K562 (cell line): ENCODE data around the gene TUBD1. TPM values are rescaled to one million over a fixed set of nuclear protein-coding genes. Genes with fewer than 3 reads are reported as not detected.

Experiments used
- DMBX1 ChIP-seq: fragments of 250-450 bp; sonication (Bioruptor Pico); IDR thresholded peaks from 2 replicates; pipeline ENCODE4 v1.8.0; 2022; ENCODE audit warnings: inconsistent platforms, mild to moderate bottlenecking, moderate library complexity, borderline replicate concordance
- E2F3 ChIP-seq: fragments of 250-450 bp; sonication (Bioruptor Pico); IDR thresholded peaks from 2 replicates; pipeline ENCODE4 v1.4.0; 2020; ENCODE audit warnings: mild to moderate bottlenecking
- KAT8 ChIP-seq: fragments of 450-650 bp; IDR thresholded peaks from 2 replicates; pipeline ENCODE4 v1.6.1; 2016; ENCODE audit warnings: low read depth, mild to moderate bottlenecking
- polyA plus RNA-seq, 8 experiments: library from polyadenylated mRNA; depleted of rRNA in 4 of 8; stranded (reverse) in 5 of 8; unstranded in 3 of 8; fragments of >200 nt; fragmentation: Nextera tagmentation in 2 of 8; fragmentation: Illumina TruSeq in 1 of 8; extraction: Ambion mirVana in 2 of 8; extraction: Trizol in 1 of 8; gene quantifications; 2 replicates each; pipeline versions ENCODE4 v1.2.1 to v1.2.3, GENCODE V29; 2011 to 2014; ENCODE audit warnings: inconsistent platforms in 1 of 8, missing spikeins in 1 of 8
- total RNA-seq, 7 experiments: library from RNA; depleted of rRNA in 6 of 7; stranded (reverse); fragments of >200 nt in 6 of 7; fragmentation: Illumina TruSeq in 2 of 7; extraction: Trizol in 2 of 7; gene quantifications; 2 replicates each; pipeline versions ENCODE4 v1.2.1 to v1.2.3, GENCODE V29; 2011 to 2021; ENCODE audit warnings: low replicate concordance in 1 of 7
- TF ChIP-seq, protein P1 (sequence below), 3 experiments: fragments of 200-800 bp in 1 of 3; fragments of 250-450 bp in 1 of 3; fragments of 450-650 bp in 1 of 3; sonication (Bioruptor Pico) in 1 of 3; sonication (Bioruptor generic) in 1 of 3; formaldehyde crosslinking in 1 of 3; IDR thresholded peaks; 2 replicates each; pipeline versions ENCODE4 v1.6.1 to v1.8.0; 2016 to 2022; ENCODE audit warnings: mild to moderate bottlenecking in 2 of 3, missing genetic modification characterization in 2 of 3, missing compliant biosample characterization in 1 of 3, moderate library complexity in 1 of 3
- TF ChIP-seq, protein P2 (sequence below): fragments of 450-650 bp; IDR thresholded peaks from 2 replicates; pipeline ENCODE4 v1.6.1; 2016; ENCODE audit warnings: mild to moderate bottlenecking, moderate library complexity
- TF ChIP-seq, protein P3 (sequence below): fragments of 450-650 bp; formaldehyde crosslinking; IDR thresholded peaks from 2 replicates; pipeline ENCODE4 v1.4.0; 2020; ENCODE audit warnings: mild to moderate bottlenecking, moderate library complexity
- TF ChIP-seq, protein P4 (sequence below): fragments of 200-800 bp; sonication (Bioruptor generic); IDR thresholded peaks from 2 replicates; pipeline ENCODE4 v1.6.1; 2017; ENCODE audit warnings: missing genetic modification characterization, missing compliant biosample characterization

The TUBD1 gene
- total and polyA plus RNA-seq, 9 of the 15 experiments (the other 6 are each of a cell fraction or from before 2014, with no cell fraction given), result 10.8 to 35.3 (median 17.9) TPM

DNA sequence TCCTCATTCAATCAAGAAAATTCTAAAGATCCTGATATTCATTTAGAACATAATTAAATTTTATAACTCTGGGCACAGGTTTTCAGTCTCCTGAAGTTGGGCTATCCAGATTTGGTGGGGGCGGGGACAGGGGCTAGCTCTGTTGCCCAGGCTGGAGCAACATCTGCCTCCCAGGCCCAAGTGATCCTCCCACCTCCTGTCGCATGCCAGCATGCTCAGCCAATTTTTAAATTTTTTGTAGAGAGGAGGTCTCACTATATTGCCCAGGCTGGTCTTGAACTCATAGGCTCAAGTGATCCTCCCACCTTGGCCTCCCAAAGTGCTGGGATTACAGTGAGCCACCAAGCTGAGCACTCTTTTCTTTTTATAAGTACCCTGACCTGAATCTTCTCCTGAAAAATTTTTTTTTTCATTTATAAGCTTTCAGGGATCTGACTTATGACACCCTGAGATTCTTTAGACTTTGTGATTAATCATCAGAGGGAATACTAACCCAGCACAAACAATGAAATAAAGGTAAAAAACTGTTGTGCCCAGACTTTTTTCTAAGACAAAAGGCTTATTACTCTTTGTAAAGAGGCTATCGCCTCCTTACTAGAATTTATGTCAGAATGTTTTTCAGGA lies 62.6 kb downstream of the TUBD1 start (continued):
- TF ChIP-seq E2F3 (CRISPR knock-in tag) (peak; percentile 28; the same call in 1 of the 2 replicates), DMBX1 (CRISPR knock-in tag) (peak; percentile 85), KAT8 (no peak)
- TF ChIP-seq, protein P1, sequence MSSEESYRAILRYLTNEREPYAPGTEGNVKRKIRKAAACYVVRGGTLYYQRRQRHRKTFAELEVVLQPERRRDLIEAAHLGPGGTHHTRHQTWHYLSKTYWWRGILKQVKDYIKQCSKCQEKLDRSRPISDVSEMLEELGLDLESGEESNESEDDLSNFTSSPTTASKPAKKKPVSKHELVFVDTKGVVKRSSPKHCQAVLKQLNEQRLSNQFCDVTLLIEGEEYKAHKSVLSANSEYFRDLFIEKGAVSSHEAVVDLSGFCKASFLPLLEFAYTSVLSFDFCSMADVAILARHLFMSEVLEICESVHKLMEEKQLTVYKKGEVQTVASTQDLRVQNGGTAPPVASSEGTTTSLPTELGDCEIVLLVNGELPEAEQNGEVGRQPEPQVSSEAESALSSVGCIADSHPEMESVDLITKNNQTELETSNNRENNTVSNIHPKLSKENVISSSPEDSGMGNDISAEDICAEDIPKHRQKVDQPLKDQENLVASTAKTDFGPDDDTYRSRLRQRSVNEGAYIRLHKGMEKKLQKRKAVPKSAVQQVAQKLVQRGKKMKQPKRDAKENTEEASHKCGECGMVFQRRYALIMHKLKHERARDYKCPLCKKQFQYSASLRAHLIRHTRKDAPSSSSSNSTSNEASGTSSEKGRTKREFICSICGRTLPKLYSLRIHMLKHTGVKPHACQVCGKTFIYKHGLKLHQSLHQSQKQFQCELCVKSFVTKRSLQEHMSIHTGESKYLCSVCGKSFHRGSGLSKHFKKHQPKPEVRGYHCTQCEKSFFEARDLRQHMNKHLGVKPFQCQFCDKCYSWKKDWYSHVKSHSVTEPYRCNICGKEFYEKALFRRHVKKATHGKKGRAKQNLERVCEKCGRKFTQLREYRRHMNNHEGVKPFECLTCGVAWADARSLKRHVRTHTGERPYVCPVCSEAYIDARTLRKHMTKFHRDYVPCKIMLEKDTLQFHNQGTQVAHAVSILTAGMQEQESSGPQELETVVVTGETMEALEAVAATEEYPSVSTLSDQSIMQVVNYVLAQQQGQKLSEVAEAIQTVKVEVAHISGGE (CRISPR knock-in tag; IDR thresholded peaks at IDR 0.05), result peak in 1 of 3 experiments; percentile 54; a peak in 2 of 6 replicates
- TF ChIP-seq, protein P2, sequence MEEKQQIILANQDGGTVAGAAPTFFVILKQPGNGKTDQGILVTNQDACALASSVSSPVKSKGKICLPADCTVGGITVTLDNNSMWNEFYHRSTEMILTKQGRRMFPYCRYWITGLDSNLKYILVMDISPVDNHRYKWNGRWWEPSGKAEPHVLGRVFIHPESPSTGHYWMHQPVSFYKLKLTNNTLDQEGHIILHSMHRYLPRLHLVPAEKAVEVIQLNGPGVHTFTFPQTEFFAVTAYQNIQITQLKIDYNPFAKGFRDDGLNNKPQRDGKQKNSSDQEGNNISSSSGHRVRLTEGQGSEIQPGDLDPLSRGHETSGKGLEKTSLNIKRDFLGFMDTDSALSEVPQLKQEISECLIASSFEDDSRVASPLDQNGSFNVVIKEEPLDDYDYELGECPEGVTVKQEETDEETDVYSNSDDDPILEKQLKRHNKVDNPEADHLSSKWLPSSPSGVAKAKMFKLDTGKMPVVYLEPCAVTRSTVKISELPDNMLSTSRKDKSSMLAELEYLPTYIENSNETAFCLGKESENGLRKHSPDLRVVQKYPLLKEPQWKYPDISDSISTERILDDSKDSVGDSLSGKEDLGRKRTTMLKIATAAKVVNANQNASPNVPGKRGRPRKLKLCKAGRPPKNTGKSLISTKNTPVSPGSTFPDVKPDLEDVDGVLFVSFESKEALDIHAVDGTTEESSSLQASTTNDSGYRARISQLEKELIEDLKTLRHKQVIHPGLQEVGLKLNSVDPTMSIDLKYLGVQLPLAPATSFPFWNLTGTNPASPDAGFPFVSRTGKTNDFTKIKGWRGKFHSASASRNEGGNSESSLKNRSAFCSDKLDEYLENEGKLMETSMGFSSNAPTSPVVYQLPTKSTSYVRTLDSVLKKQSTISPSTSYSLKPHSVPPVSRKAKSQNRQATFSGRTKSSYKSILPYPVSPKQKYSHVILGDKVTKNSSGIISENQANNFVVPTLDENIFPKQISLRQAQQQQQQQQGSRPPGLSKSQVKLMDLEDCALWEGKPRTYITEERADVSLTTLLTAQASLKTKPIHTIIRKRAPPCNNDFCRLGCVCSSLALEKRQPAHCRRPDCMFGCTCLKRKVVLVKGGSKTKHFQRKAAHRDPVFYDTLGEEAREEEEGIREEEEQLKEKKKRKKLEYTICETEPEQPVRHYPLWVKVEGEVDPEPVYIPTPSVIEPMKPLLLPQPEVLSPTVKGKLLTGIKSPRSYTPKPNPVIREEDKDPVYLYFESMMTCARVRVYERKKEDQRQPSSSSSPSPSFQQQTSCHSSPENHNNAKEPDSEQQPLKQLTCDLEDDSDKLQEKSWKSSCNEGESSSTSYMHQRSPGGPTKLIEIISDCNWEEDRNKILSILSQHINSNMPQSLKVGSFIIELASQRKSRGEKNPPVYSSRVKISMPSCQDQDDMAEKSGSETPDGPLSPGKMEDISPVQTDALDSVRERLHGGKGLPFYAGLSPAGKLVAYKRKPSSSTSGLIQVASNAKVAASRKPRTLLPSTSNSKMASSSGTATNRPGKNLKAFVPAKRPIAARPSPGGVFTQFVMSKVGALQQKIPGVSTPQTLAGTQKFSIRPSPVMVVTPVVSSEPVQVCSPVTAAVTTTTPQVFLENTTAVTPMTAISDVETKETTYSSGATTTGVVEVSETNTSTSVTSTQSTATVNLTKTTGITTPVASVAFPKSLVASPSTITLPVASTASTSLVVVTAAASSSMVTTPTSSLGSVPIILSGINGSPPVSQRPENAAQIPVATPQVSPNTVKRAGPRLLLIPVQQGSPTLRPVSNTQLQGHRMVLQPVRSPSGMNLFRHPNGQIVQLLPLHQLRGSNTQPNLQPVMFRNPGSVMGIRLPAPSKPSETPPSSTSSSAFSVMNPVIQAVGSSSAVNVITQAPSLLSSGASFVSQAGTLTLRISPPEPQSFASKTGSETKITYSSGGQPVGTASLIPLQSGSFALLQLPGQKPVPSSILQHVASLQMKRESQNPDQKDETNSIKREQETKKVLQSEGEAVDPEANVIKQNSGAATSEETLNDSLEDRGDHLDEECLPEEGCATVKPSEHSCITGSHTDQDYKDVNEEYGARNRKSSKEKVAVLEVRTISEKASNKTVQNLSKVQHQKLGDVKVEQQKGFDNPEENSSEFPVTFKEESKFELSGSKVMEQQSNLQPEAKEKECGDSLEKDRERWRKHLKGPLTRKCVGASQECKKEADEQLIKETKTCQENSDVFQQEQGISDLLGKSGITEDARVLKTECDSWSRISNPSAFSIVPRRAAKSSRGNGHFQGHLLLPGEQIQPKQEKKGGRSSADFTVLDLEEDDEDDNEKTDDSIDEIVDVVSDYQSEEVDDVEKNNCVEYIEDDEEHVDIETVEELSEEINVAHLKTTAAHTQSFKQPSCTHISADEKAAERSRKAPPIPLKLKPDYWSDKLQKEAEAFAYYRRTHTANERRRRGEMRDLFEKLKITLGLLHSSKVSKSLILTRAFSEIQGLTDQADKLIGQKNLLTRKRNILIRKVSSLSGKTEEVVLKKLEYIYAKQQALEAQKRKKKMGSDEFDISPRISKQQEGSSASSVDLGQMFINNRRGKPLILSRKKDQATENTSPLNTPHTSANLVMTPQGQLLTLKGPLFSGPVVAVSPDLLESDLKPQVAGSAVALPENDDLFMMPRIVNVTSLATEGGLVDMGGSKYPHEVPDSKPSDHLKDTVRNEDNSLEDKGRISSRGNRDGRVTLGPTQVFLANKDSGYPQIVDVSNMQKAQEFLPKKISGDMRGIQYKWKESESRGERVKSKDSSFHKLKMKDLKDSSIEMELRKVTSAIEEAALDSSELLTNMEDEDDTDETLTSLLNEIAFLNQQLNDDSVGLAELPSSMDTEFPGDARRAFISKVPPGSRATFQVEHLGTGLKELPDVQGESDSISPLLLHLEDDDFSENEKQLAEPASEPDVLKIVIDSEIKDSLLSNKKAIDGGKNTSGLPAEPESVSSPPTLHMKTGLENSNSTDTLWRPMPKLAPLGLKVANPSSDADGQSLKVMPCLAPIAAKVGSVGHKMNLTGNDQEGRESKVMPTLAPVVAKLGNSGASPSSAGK, result peak; percentile 7; the same call in 1 of the 2 replicates
- TF ChIP-seq, protein P3, sequence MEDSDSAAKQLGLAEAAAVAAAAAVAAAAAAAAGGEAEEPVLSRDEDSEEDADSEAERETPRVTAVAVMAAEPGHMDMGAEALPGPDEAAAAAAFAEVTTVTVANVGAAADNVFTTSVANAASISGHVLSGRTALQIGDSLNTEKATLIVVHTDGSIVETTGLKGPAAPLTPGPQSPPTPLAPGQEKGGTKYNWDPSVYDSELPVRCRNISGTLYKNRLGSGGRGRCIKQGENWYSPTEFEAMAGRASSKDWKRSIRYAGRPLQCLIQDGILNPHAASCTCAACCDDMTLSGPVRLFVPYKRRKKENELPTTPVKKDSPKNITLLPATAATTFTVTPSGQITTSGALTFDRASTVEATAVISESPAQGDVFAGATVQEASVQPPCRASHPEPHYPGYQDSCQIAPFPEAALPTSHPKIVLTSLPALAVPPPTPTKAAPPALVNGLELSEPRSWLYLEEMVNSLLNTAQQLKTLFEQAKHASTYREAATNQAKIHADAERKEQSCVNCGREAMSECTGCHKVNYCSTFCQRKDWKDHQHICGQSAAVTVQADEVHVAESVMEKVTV (CRISPR knock-in tag), result no peak
- TF ChIP-seq, protein P4, sequence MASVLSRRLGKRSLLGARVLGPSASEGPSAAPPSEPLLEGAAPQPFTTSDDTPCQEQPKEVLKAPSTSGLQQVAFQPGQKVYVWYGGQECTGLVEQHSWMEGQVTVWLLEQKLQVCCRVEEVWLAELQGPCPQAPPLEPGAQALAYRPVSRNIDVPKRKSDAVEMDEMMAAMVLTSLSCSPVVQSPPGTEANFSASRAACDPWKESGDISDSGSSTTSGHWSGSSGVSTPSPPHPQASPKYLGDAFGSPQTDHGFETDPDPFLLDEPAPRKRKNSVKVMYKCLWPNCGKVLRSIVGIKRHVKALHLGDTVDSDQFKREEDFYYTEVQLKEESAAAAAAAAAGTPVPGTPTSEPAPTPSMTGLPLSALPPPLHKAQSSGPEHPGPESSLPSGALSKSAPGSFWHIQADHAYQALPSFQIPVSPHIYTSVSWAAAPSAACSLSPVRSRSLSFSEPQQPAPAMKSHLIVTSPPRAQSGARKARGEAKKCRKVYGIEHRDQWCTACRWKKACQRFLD (CRISPR knock-in tag), result peak; percentile 33; the same call in 1 of the 2 replicates
